Thyroid gland (tissue), 4 donors: ENCODE results near the gene ZNF576. TPM values are rescaled to one million over a fixed set of nuclear protein-coding genes. Genes with fewer than 3 reads are reported as not detected.
A peak's percentile ranks its signal among the peaks of the same experiment; 100 is the strongest.

Experiments
- DNase-seq, 2 donors: peaks; one replicate each; pipeline ENCODE4 v3.0.0-alpha.2; 2019
- H3K27ac ChIP-seq, 3 donors: fragments of 200-600 bp; sonication (generic); 1 replicate in 2 of 3; 2 replicates in 1 of 3; pipeline ENCODE4 v1.5.1; 2016 to 2019; ENCODE audit warnings: mild to moderate bottlenecking in 1 of 3, moderate library complexity in 1 of 3
- H3K27me3 ChIP-seq: fragments of 200-600 bp; sonication (generic); one replicate; pipeline ENCODE4 v1.5.1; 2019
- H3K36me3 ChIP-seq, 2 donors: fragments of 200-600 bp; sonication (generic); one replicate each; pipeline ENCODE4 v1.5.1; 2016 to 2019
- H3K4me1 ChIP-seq, 2 donors: fragments of 200-600 bp; sonication (generic); one replicate each; pipeline ENCODE4 v1.5.1; 2017 to 2019
- H3K4me3 ChIP-seq, 3 donors: fragments of 200-600 bp; sonication (generic); replicated peaks in 1 of 3; 1 replicate in 2 of 3; 2 replicates in 1 of 3; pipeline ENCODE4 v1.5.1; 2016; ENCODE audit warnings: mild to moderate bottlenecking in 1 of 3
- H3K9me3 ChIP-seq: fragments of 200-600 bp; sonication (generic); one replicate; pipeline ENCODE4 v1.5.1; 2017
- POLR2A ChIP-seq, 2 donors: fragments of 450-650 bp; IDR thresholded peaks; one replicate each; pipeline ENCODE4 v1.6.1; 2017; ENCODE audit warnings: antibody characterized with exemption in 2 of 2, mild to moderate bottlenecking in 2 of 2, moderate library complexity in 1 of 2
- WGBS, 2 donors: methylation state at CpG; one replicate each; pipeline ENCODE4 v1.1.5; 2017; 5-methylcytosine and 5-hydroxymethylcytosine counted together
- intact Hi-C: fragments of 100-400 bp; cut with DNase I; formaldehyde crosslinking; loops from one replicate; pipeline ENCODE4 v1.15.1; 2023
- total RNA-seq, 4 donors: library from RNA; depleted of rRNA; stranded (reverse); fragments of >200 nt; gene quantifications; one replicate each; pipeline ENCODE4 v1.2.3, GENCODE V29; 2016
- TF ChIP-seq, protein P1 (sequence below), 6 experiments: fragments of 200-600 bp in 3 of 6; fragments of 450-650 bp in 3 of 6; sonication (generic) in 3 of 6; IDR thresholded peaks; one replicate each; pipeline ENCODE4 v1.5.1; 2016 to 2019; ENCODE audit warnings: antibody characterized with exemption in 6 of 6, mild to moderate bottlenecking in 2 of 6, inconsistent platforms in 1 of 6, moderate library complexity in 1 of 6

ZNF576 gene
- total RNA-seq, 4 donors from 2014 or later: 15.7 to 23.5 (median 17.9) TPM

- H3K4me1 ChIP-seq: peaks cover 7 to 8% of the 10 kb centered on the region in 2 donors
Observed at GRCh38 chr19:43638995-43639518, 42.7 kb downstream of the ZNF576 start.

DNA sequence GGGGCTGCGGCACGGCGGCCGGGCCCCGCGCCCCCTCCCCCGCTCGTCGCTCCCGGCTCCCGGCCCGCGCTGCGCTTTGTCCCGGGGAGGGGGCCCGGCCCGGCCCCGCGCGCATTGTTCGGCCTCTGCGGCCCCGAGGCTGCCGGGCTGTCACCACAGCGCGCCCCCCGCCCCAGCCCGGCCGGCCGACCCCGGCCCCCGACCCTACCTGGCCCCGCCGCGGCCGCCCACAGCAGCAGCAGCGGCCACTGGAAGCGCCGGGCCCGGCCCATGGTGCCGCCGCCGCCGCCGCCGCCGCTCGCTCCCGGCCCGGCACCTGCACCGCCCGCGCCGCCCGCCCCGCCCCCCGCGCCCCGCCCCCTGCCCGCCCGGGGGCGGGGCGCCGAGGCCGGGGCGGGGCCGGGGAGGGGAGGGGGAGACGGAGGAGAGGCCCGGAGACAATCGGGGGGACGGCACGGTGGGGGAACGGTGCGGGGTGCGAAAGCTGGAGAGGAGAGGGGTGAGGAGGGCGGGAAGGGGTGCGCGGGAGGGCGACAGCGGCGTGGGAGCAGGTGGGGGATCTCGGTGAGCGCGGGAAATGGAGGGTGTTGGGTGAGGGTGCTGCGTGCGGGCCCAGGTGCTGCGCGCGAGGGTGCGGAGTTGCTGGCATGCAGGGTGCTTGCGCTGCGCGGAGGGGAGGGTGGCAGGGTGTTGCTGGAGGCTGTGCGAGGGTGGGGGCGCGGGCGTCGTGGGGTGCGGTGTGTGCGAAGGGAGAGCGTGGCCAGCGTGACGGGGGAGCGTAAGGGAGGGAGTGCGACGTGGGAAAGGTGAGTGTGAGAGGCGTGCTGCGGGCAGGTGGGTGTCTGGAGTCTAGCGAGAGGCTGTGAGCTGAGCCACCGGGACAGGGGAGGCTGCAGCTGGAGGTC lies 43.4 kb downstream of the ZNF576 start, which contains the start of gene CADM4:
Gene CADM4, minus strand, starts transcription at position 332 of the 905 bp plus-strand sequence. Its CDS starts 60 bp downstream, at position 272.
- intact Hi-C loops: no loop called here
- DNase-seq: peak; percentile 22 to 23
- H3K27ac ChIP-seq: no peak within 1 kb of the TSS
- TF ChIP-seq, protein P1, sequence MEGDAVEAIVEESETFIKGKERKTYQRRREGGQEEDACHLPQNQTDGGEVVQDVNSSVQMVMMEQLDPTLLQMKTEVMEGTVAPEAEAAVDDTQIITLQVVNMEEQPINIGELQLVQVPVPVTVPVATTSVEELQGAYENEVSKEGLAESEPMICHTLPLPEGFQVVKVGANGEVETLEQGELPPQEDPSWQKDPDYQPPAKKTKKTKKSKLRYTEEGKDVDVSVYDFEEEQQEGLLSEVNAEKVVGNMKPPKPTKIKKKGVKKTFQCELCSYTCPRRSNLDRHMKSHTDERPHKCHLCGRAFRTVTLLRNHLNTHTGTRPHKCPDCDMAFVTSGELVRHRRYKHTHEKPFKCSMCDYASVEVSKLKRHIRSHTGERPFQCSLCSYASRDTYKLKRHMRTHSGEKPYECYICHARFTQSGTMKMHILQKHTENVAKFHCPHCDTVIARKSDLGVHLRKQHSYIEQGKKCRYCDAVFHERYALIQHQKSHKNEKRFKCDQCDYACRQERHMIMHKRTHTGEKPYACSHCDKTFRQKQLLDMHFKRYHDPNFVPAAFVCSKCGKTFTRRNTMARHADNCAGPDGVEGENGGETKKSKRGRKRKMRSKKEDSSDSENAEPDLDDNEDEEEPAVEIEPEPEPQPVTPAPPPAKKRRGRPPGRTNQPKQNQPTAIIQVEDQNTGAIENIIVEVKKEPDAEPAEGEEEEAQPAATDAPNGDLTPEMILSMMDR (IDR thresholded peaks at IDR 0.05): no peak
- TF ChIP-seq POLR2A (IDR thresholded peaks at IDR 0.05): no peak
- H3K27me3 ChIP-seq: no peaks in the 10 kb centered on the region
- H3K4me3 ChIP-seq: peak within 1 kb of the TSS in 1 of 3 donors; percentile 37
- H3K36me3 ChIP-seq: no peaks in the 10 kb centered on the region
- H3K4me1 ChIP-seq: peaks cover 7 to 8% of the 10 kb centered on the region in 2 donors
- WGBS, 2 donors: 3 to 6% methylated on average over 29 to 32 of the region's 110 CpGs
- no peaks in the 10 kb centered on the region for H3K9me3 ChIP-seq

More at GRCh38 chr19:43638995-43639518, 42.7 kb downstream of the ZNF576 start:
- TF ChIP-seq POLR2A (IDR thresholded peaks at IDR 0.05): no peak
- TF ChIP-seq, protein P1 (IDR thresholded peaks at IDR 0.05): no peak
- WGBS, 2 donors: 12 to 15% methylated on average over 13 of the region's 18 CpGs
- intact Hi-C loops: no loop called here
- Histone ChIP-seq H3K27me3 (no peaks in the 10 kb centered on the region), H3K9me3 (no peaks in the 10 kb centered on the region), H3K36me3 (no peaks in the 10 kb centered on the region), H3K27ac (no peak overlapping the region), H3K4me3 (peak overlapping the region in 1 of 3 donors; percentile 23)
- DNase-seq: no peak

DNA sequence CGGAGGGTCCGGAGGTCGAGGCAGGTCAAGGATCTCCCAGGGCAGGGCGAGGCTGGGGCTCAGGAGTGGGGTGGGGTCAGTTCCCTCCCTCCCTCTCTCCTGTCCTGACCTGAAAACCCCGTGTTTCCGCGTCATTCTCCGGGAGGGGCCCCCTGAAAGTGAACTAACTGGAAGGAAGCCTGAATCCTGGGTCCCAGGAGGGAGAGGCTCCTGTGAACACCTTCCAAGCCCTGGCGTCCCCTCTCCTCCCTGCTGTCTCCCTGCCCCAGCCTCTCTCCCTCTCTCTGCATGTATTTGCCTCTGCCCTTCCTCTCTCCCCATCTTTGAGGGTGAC lies 44.0 kb downstream of the ZNF576 start:
- no peak overlapping the region for H3K27ac ChIP-seq
- H3K9me3 ChIP-seq: no peaks in the 10 kb centered on the region
- no peak for DNase-seq
- 11 to 15% methylated on average over 9 of the region's 9 CpGs for WGBS, 2 donors
- intact Hi-C loops: no loop called here
- no peak for TF ChIP-seq POLR2A (IDR thresholded peaks at IDR 0.05)
- TF ChIP-seq, protein P1 (IDR thresholded peaks at IDR 0.05): no peak
- H3K36me3 ChIP-seq: no peaks in the 10 kb centered on the region
- H3K4me1 ChIP-seq: peaks cover 7 to 8% of the 10 kb centered on the region in 2 donors
- peak overlapping the region in 1 of 3 donors; percentile 37 for H3K4me3 ChIP-seq
- no peaks in the 10 kb centered on the region for H3K27me3 ChIP-seq

GRCh38 chr19:43641333-43641732 lies 44.9 kb downstream of the ZNF576 start:
- H3K36me3 ChIP-seq: no peaks in the 10 kb centered on the region
- WGBS, 2 donors: 58 to 74% methylated on average over 2 of the region's 2 CpGs
- H3K9me3 ChIP-seq: no peaks in the 10 kb centered on the region
- no peak for DNase-seq
- peaks cover 7 to 8% of the 10 kb centered on the region in 2 donors for H3K4me1 ChIP-seq
- TF ChIP-seq, protein P1 (IDR thresholded peaks at IDR 0.05): no peak
- no peak for TF ChIP-seq POLR2A (IDR thresholded peaks at IDR 0.05)
- no peaks in the 10 kb centered on the region for H3K27me3 ChIP-seq
- H3K27ac ChIP-seq: no peak overlapping the region
- H3K4me3 ChIP-seq: no peak overlapping the region
- intact Hi-C loops: no loop called here

GRCh38 chr19:43642531-43642930 lies 46.1 kb downstream of the ZNF576 start:
- DNase-seq: no peak
- Histone ChIP-seq H3K4me1 (peaks cover 7 to 8% of the 10 kb centered on the region in 2 donors), H3K4me3 (no peak overlapping the region), H3K9me3 (no peaks in the 10 kb centered on the region), H3K36me3 (no peaks in the 10 kb centered on the region), H3K27ac (no peak overlapping the region), H3K27me3 (no peaks in the 10 kb centered on the region)
- WGBS, 2 donors: 71 to 73% methylated on average over 4 of the region's 4 CpGs
- no peak for TF ChIP-seq POLR2A (IDR thresholded peaks at IDR 0.05)
- TF ChIP-seq, protein P1 (IDR thresholded peaks at IDR 0.05): no peak
- intact Hi-C loops: no loop called here
